ENCODE results near the gene IFRD1.
A peak's percentile ranks its signal among the peaks of the same experiment; 100 is the strongest.
"Not testable (repeated sequence)": the region's sequence is repeated elsewhere in the genome, so short reads cannot be mapped to it uniquely, and the experiment has no call there.

The IFRD1 gene

GRCh38 chr7:112510001-112510742, 59.9 kb downstream of the IFRD1 start:
- Mint-ChIP-seq H3K4me1 (peaks cover 18% of the 10 kb centered on the region), H3K36me3 (ENCODE audit: low read depth) (no peaks in the 10 kb centered on the region), H3K9me3 (no peaks in the 10 kb centered on the region), H3K4me3 (no peak overlapping the region), H3K27me3 (peaks cover 5% of the 10 kb centered on the region), H3K27ac (peak overlapping the region; percentile 1)
- ATAC-seq (peak; percentile 80), DNase-seq (peak; percentile 8)

GRCh38 chr7:112510743-112511110, 60.5 kb downstream of the IFRD1 start:
- ATAC-seq (no peak), DNase-seq (no peak)
- H3K36me3 Mint-ChIP-seq (ENCODE audit: low read depth) = no peaks in the 10 kb centered on the region
- H3K9me3 Mint-ChIP-seq = no peaks in the 10 kb centered on the region
- peak overlapping the region; percentile 1 for H3K27ac Mint-ChIP-seq
- H3K27me3 Mint-ChIP-seq = peaks cover 9% of the 10 kb centered on the region
- peaks cover 18% of the 10 kb centered on the region for H3K4me1 Mint-ChIP-seq
- no peak overlapping the region for H3K4me3 Mint-ChIP-seq

DNA sequence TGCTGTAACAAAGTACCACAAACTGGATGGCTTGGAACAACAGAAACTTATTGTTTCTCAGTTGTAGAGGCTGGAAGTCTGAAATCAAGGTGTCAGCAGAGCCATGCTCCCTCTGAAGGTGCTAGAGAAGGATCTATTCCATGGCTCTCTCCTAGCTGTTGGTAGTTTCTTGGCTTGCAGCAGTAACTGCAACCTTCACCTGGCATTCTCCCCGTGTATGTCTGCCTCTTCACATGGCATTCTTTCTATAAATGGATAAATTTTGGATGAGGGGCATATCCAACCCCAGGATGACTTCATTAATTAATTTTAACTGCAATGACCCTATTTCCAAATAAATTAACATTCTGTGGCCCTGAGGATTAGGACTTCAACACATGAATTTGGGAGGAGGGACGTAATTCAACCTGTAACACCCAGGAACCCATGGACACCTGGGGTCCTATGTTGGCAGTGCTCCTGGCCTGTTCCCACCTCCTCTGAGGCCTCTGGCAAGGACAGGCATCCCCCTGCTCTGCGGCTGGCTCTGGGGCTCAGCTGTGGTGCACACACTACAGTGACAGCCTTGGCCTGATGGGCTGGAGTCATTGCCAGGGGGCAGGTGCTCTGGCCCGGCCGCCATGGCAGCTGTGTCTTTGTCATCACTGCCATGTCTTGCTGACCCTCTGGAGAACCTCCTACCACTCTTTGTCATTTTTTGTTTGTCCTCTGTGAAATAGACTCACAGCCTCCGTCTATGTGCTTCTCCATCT, 61.4 kb downstream of the IFRD1 start:
- Mint-ChIP-seq H3K27me3 (peaks cover 15% of the 10 kb centered on the region), H3K4me1 (peaks cover 18% of the 10 kb centered on the region), H3K27ac (no peak overlapping the region), H3K9me3 (no peaks in the 10 kb centered on the region), H3K36me3 (ENCODE audit: low read depth) (no peaks in the 10 kb centered on the region), H3K4me3 (no peak overlapping the region)
- DNase-seq (no peak), ATAC-seq (no peak)

GRCh38 chr7:112512451-112513210, 62.4 kb downstream of the IFRD1 start:
- H3K9me3 Mint-ChIP-seq = no peaks in the 10 kb centered on the region
- DNase-seq = no peak
- no peaks in the 10 kb centered on the region for H3K36me3 Mint-ChIP-seq (ENCODE audit: low read depth)
- H3K4me1 Mint-ChIP-seq = peaks cover 18% of the 10 kb centered on the region
- H3K4me3 Mint-ChIP-seq = no peak overlapping the region
- peaks cover 21% of the 10 kb centered on the region for H3K27me3 Mint-ChIP-seq
- no peak for ATAC-seq
- no peak overlapping the region for H3K27ac Mint-ChIP-seq

DNA sequence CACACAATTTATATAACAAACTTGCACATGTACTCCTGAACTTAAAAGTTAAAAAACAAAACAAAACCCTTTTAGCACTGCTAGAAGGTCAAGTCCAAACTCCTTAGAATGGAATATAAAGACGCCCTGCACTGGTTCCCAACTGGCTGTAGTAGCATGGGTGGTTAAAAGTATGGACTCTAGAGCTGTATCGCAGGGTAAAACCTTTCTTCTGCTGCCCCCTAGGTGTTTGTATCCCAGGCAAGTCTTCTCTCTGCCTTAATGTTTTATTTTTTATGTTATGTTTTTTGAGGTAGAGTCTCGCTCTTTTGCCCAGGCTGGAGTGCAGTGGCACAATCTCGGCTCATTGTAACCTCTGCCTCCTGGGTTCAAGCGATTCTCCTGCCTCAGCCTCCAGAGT, 65.7 kb downstream of the IFRD1 start:
- H3K27ac Mint-ChIP-seq = no peak overlapping the region
- H3K9me3 Mint-ChIP-seq = no peaks in the 10 kb centered on the region
- DNase-seq (no peak), ATAC-seq (no peak)
- no peaks in the 10 kb centered on the region for H3K36me3 Mint-ChIP-seq (ENCODE audit: low read depth)
- H3K27me3 Mint-ChIP-seq = peaks cover 31% of the 10 kb centered on the region
- H3K4me3 Mint-ChIP-seq = no peak overlapping the region
- peaks cover 3% of the 10 kb centered on the region for H3K4me1 Mint-ChIP-seq

- not testable (repeated sequence) for ATAC-seq; H3K4me1 Mint-ChIP-seq; H3K4me3 Mint-ChIP-seq; DNase-seq; H3K27ac Mint-ChIP-seq; H3K36me3 Mint-ChIP-seq (ENCODE audit: low read depth); H3K9me3 Mint-ChIP-seq
- H3K27me3 Mint-ChIP-seq = peaks cover 31% of the 10 kb centered on the region
These were observed 66.2 kb downstream of the IFRD1 start for GRCh38 chr7:112516418-112516817.

DNA sequence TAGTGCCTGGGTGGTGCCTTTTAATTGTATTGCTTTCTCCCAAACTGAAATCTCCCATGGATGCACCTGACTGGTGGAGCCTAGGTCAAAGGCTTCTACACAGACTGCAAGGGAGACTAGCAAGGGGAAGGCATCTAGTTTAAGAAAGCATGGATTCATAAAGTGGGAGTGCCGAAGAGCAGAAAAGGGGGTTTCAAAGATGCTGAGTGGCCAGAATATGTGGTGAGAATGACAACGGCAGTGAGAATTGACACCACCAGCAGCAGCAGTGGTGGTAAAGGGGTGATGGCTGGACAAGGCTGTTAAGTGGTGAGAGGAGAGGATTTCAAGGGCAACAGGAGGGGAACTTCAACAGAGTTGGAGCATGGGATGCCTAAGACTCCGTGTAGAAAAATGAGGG, 67.2 kb downstream of the IFRD1 start:
- Mint-ChIP-seq H3K4me3 (no peak overlapping the region), H3K27me3 (peaks cover 31% of the 10 kb centered on the region), H3K27ac (no peak overlapping the region), H3K4me1 (no peaks in the 10 kb centered on the region), H3K9me3 (no peaks in the 10 kb centered on the region), H3K36me3 (ENCODE audit: low read depth) (no peaks in the 10 kb centered on the region)
- no peak for DNase-seq
- no peak for ATAC-seq

DNA sequence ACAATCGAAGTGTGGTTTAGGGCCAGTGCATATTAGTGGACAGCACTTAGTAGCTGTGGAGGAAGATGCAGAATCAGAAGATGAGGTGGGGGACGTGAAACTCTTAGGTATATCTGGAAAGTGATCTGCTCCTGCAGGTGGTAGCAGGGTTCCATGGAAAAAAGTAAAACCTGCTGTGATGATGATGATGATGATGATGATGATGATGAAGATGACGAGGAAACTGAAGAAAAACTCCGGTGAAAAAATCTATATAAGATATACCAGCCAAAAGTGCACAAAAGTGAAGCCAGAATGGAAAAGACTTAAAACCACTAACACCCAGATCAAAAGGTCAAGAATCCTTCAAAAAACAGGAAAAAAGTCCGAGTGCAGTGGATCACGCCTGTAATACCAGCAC, 70.5 kb downstream of the IFRD1 start:
- Mint-ChIP-seq H3K27ac (no peak overlapping the region), H3K4me3 (no peak overlapping the region), H3K4me1 (no peaks in the 10 kb centered on the region), H3K27me3 (peaks cover 30% of the 10 kb centered on the region), H3K36me3 (ENCODE audit: low read depth) (no peaks in the 10 kb centered on the region), H3K9me3 (no peaks in the 10 kb centered on the region)
- ATAC-seq (no peak), DNase-seq (no peak)

- Mint-ChIP-seq H3K9me3 (no peaks in the 10 kb centered on the region), H3K4me1 (no peaks in the 10 kb centered on the region), H3K4me3 (no peak overlapping the region), H3K27me3 (peaks cover 23% of the 10 kb centered on the region), H3K36me3 (ENCODE audit: low read depth) (no peaks in the 10 kb centered on the region), H3K27ac (no peak overlapping the region)
- ATAC-seq (no peak), DNase-seq (no peak)
These were observed 71.7 kb downstream of the IFRD1 start for GRCh38 chr7:112521942-112522341.

GRCh38 chr7:112523871-112524270, 73.6 kb downstream of the IFRD1 start:
- no peaks in the 10 kb centered on the region for H3K4me1 Mint-ChIP-seq
- H3K9me3 Mint-ChIP-seq = no peaks in the 10 kb centered on the region
- no peak for ATAC-seq
- no peak for DNase-seq
- peaks cover 20% of the 10 kb centered on the region for H3K27me3 Mint-ChIP-seq
- no peak overlapping the region for H3K27ac Mint-ChIP-seq
- no peaks in the 10 kb centered on the region for H3K36me3 Mint-ChIP-seq (ENCODE audit: low read depth)
- H3K4me3 Mint-ChIP-seq = no peak overlapping the region
